ENCODE measurements around the gene STXBP6. TPM values are rescaled to one million over a fixed set of nuclear protein-coding genes. Genes with fewer than 3 reads are reported as not detected.

STXBP6 gene
- total RNA-seq, 1 donor from 2014 or later: 27.4 TPM

GRCh38 chr14:24875203-24875838 lies 174.6 kb downstream of the STXBP6 start:
- Histone ChIP-seq H3K36me3 (no peaks in the 10 kb centered on the region), H3K4me1 (no peaks in the 10 kb centered on the region), H3K9me3 (no peaks in the 10 kb centered on the region), H3K4me3 (no peak overlapping the region), H3K27me3 (no peaks in the 10 kb centered on the region), H3K27ac (no peak overlapping the region)
- DNase-seq: no peak
- TF ChIP-seq CTCF (IDR thresholded peaks at IDR 0.05): no peak
- intact Hi-C loops (cut with DNase I): no loop called here
- ATAC-seq: no peak

- no peak overlapping the region for H3K27ac ChIP-seq
- no peaks in the 10 kb centered on the region for H3K9me3 ChIP-seq
- no peak overlapping the region for H3K4me3 ChIP-seq
- ATAC-seq (no peak), DNase-seq (no peak)
- no peaks in the 10 kb centered on the region for H3K4me1 ChIP-seq
- no peaks in the 10 kb centered on the region for H3K36me3 ChIP-seq
- no peaks in the 10 kb centered on the region for H3K27me3 ChIP-seq
- intact Hi-C loops (cut with DNase I): no loop called here
- TF ChIP-seq CTCF (IDR thresholded peaks at IDR 0.05): no peak
Observed at GRCh38 chr14:24874514-24875202, 175.3 kb downstream of the STXBP6 start.

- no peaks in the 10 kb centered on the region for H3K9me3 ChIP-seq
- intact Hi-C loops (cut with DNase I): no loop called here
- H3K27me3 ChIP-seq: no peaks in the 10 kb centered on the region
- H3K36me3 ChIP-seq: no peaks in the 10 kb centered on the region
- DNase-seq: no peak
- no peak for ATAC-seq
- H3K27ac ChIP-seq: no peak overlapping the region
- no peaks in the 10 kb centered on the region for H3K4me1 ChIP-seq
- H3K4me3 ChIP-seq: no peak overlapping the region
- no peak for TF ChIP-seq CTCF (IDR thresholded peaks at IDR 0.05)
Observed at GRCh38 chr14:24873551-24873950, 176.4 kb downstream of the STXBP6 start.

- DNase-seq: no peak
- H3K4me1 ChIP-seq: no peaks in the 10 kb centered on the region
- H3K27me3 ChIP-seq: no peaks in the 10 kb centered on the region
- intact Hi-C loops (cut with DNase I): no loop called here
- ATAC-seq: no peak
- no peak overlapping the region for H3K4me3 ChIP-seq
- no peaks in the 10 kb centered on the region for H3K9me3 ChIP-seq
- H3K27ac ChIP-seq: no peak overlapping the region
- H3K36me3 ChIP-seq: no peaks in the 10 kb centered on the region
- TF ChIP-seq CTCF (IDR thresholded peaks at IDR 0.05): no peak
Observed at GRCh38 chr14:24870949-24871701, 178.8 kb downstream of the STXBP6 start.

GRCh38 chr14:24868389-24868788 lies 181.6 kb downstream of the STXBP6 start:
- no peak for ATAC-seq
- intact Hi-C loops (cut with DNase I): no loop called here
- no peak overlapping the region for H3K27ac ChIP-seq
- TF ChIP-seq CTCF (IDR thresholded peaks at IDR 0.05): no peak
- H3K27me3 ChIP-seq: no peaks in the 10 kb centered on the region
- no peak for DNase-seq
- no peaks in the 10 kb centered on the region for H3K9me3 ChIP-seq
- no peak overlapping the region for H3K4me3 ChIP-seq
- no peaks in the 10 kb centered on the region for H3K36me3 ChIP-seq
- no peaks in the 10 kb centered on the region for H3K4me1 ChIP-seq
